SKM-1 treated with dmso at 0.1 percent for 144 hours (cell line): Measurements from ENCODE around the gene APOBEC3B.
"Not testable (repeated sequence)": the region's sequence is repeated elsewhere in the genome, so short reads cannot be mapped to it uniquely, and the experiment has no call there.

ENCODE experiments used
- DNase-seq: peaks from one replicate; lab custom pipeline; 2025; ENCODE audit not compliant: unreplicated experiment; lab: John Stamatoyannopoulos, UW

Gene APOBEC3B

GRCh38 chr22:38950527-38951295 is 31.4 kb upstream of the APOBEC3B start:
- DNase-seq = no peak

GRCh38 chr22:38951734-38952133 is 30.4 kb upstream of the APOBEC3B start:
- peak; percentile 76 for DNase-seq

- no peak for DNase-seq
Measured at GRCh38 chr22:38952281-38952993, 29.7 kb upstream of the APOBEC3B start.

- no peak for DNase-seq
Measured at GRCh38 chr22:38953091-38953490, 29.1 kb upstream of the APOBEC3B start.

GRCh38 chr22:38953577-38954413 is 28.4 kb upstream of the APOBEC3B start:
- peak; percentile 54 for DNase-seq

- no peak for DNase-seq
Measured at GRCh38 chr22:38954414-38955043, 27.6 kb upstream of the APOBEC3B start.

GRCh38 chr22:38955250-38955905 is 26.8 kb upstream of the APOBEC3B start:
- no peak for DNase-seq

- no peak for DNase-seq
Measured at GRCh38 chr22:38955926-38956325, 26.2 kb upstream of the APOBEC3B start.

GRCh38 chr22:38956551-38956950 is 25.6 kb upstream of the APOBEC3B start:
- no peak for DNase-seq

GRCh38 chr22:38957046-38957770 is 24.9 kb upstream of the APOBEC3B start, which contains the start of gene APOBEC3A:
TSS of gene APOBEC3A (plus strand) at chr22:38957609. CDS start at chr22:38957692, 83 bp downstream.
- no peak for DNase-seq

- no peak for DNase-seq
Measured at GRCh38 chr22:38957808-38958650, 24.1 kb upstream of the APOBEC3B start.

- not testable (repeated sequence) for DNase-seq
Measured at GRCh38 chr22:38958651-38958943, 23.6 kb upstream of the APOBEC3B start.

- DNase-seq = no peak
Measured at GRCh38 chr22:38959590-38959989, 22.6 kb upstream of the APOBEC3B start.

GRCh38 chr22:38960673-38961072 is 21.5 kb upstream of the APOBEC3B start:
- not testable (repeated sequence) for DNase-seq

GRCh38 chr22:38963291-38963738 is 18.8 kb upstream of the APOBEC3B start:
- not testable (repeated sequence) for DNase-seq

- DNase-seq = no peak
Measured at GRCh38 chr22:38963872-38964271, 18.3 kb upstream of the APOBEC3B start.

- DNase-seq = no peak
Measured at GRCh38 chr22:38964306-38964705, 17.8 kb upstream of the APOBEC3B start.

GRCh38 chr22:38964989-38965388 is 17.2 kb upstream of the APOBEC3B start:
- DNase-seq = no peak
